ENCODE measurements around the gene KNDC1. TPM values are rescaled to one million over a fixed set of nuclear protein-coding genes. Genes with fewer than 3 reads are reported as not detected.

Gene KNDC1
- total and polyA plus RNA-seq, 2 of the 4 experiments (the other 2 are of a cell fraction) = 0.18 to 1.1 TPM

DNA sequence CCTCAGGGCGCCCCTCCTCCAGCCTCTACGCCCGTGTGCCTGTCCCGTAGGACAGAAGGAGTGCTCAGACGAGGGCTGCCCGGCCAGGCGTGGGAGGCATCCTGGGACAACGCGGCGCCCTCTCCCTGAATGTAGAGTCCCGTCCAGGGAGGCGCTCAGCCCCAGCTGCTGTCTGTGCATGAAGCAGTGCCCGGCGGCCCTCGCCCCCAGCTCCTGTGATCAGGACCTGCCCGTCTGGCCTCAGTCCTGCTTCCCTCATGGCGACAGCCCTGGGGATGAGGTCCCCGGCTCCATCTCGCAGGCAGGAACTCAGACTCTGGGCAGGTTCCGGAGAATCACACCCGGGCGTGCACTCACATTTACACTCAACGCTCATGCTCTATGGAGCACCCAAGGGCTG lies 45.1 kb downstream of the KNDC1 start:
- CTCF ChIA-PET = no interaction called here

More for the DNA sequence above, 45.1 kb downstream of the KNDC1 start:
- H3K9me1 ChIP-seq (ENCODE audit: insufficient read depth, low read length) = no peaks in the 10 kb centered on the region
- H2BK120ac ChIP-seq (ENCODE audit: low read depth, low read length) = no peak overlapping the region
- no peak overlapping the region for H3K4me2 ChIP-seq (ENCODE audit: low read depth, low read length)
- no peak overlapping the region for H3K4ac ChIP-seq (ENCODE audit: low read depth, low read length)
- no peak overlapping the region for H2AK5ac ChIP-seq (ENCODE audit: low read depth, low read length)
- dilution Hi-C loops (cut with HindIII; ENCODE audit: low sequenced_read_pairs, unreplicated experiment) (no loop called here), in situ Hi-C loops (cut with MboI; ENCODE audit: low sequenced_read_pairs) (no loop called here), intact Hi-C loops (cut with micrococcal nuclease) (no loop called here)
- no peak for DNase-seq
- no peaks in the 10 kb centered on the region for H3K79me1 ChIP-seq (ENCODE audit: low read depth in 1 of 2, low read length in 2 of 2)
- no peak overlapping the region for H2BK20ac ChIP-seq (ENCODE audit: low read depth, low read length)
- no peak overlapping the region for H4K8ac ChIP-seq (ENCODE audit: low read depth in 2 of 2, low read length in 2 of 2)
- WGBS, 2 experiments (ENCODE audit: extremely low coverage in 2 of 2, insufficient read length in 1 of 2) = 80% methylated on average over 20 of the region's 23 CpGs; no CpG with 5 or more reads in 1 of the 2 experiments
- H2BK5ac ChIP-seq (ENCODE audit: low read depth, low read length, poor library complexity, severe bottlenecking) = no peak overlapping the region
- H4K91ac ChIP-seq (ENCODE audit: insufficient read depth, low read depth, low read length) = no peak overlapping the region
- no peak overlapping the region for H4K5ac ChIP-seq (ENCODE audit: low read depth, low read length)
- POLR2A ChIA-PET (ENCODE audit: unreplicated experiment) = no interaction called here
- no peak overlapping the region for H3K18ac ChIP-seq (ENCODE audit: low read depth, low read length)
- H3K36me3 ChIP-seq (ENCODE audit: control insufficient read depth, insufficient read depth, low read length) = no peaks in the 10 kb centered on the region
- H3K9me3 ChIP-seq (ENCODE audit: control insufficient read depth, insufficient read depth, low read length) = no peaks in the 10 kb centered on the region
- BruUV-seq (replicated peaks) = no TSS peak
- H4K20me1 ChIP-seq (ENCODE audit: insufficient read depth, low read length) = no peaks in the 10 kb centered on the region
- no peak overlapping the region for H3K27ac ChIP-seq (ENCODE audit: insufficient read depth, low read length)
- no peak overlapping the region for H3K14ac ChIP-seq (replicated peaks; ENCODE audit: low read depth, low read length)
- H3K4me1 ChIP-seq (ENCODE audit: control insufficient read depth, insufficient read depth, low read length) = no peaks in the 10 kb centered on the region
- no peak for ATAC-seq (ENCODE audit: low read depth)
- H2AK9ac ChIP-seq (replicated peaks; ENCODE audit: low read depth, low read length, poor library complexity) = peak overlapping the region; percentile 55
- no peak overlapping the region for H3K9ac ChIP-seq (ENCODE audit: low read depth, low read length)
- H2BK15ac ChIP-seq (ENCODE audit: low read depth, low read length) = no peak overlapping the region
- H3K4me3 ChIP-seq (ENCODE audit: insufficient read depth, low read depth, low read length) = no peak overlapping the region
- no peak for TF ChIP-seq BHLHE40 (IDR thresholded peaks at IDR 0.05; ENCODE audit: low read depth, low read length)
- no peak overlapping the region for H3K23ac ChIP-seq (ENCODE audit: low read depth, low read length)
- H3K56ac ChIP-seq (ENCODE audit: extremely low read depth, insufficient read depth, low read length) = no peak overlapping the region
- H2AFZ ChIP-seq (replicated peaks; ENCODE audit: low read length, poor library complexity) = no peak overlapping the region
- H3K27me3 ChIP-seq (ENCODE audit: control insufficient read depth, insufficient read depth, low read length) = no peaks in the 10 kb centered on the region
